HG03045 (cell line): ENCODE data around the gene LOX.

Experiments
- ATAC-seq: cut with Tn5 transposase; IDR thresholded peaks from one replicate; pipeline ENCODE4 v1.9.1; 2021; ENCODE audit warnings: mild to moderate bottlenecking, moderate library complexity; ENCODE audit not compliant: unreplicated experiment

Gene LOX, protein sequence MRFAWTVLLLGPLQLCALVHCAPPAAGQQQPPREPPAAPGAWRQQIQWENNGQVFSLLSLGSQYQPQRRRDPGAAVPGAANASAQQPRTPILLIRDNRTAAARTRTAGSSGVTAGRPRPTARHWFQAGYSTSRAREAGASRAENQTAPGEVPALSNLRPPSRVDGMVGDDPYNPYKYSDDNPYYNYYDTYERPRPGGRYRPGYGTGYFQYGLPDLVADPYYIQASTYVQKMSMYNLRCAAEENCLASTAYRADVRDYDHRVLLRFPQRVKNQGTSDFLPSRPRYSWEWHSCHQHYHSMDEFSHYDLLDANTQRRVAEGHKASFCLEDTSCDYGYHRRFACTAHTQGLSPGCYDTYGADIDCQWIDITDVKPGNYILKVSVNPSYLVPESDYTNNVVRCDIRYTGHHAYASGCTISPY

DNA sequence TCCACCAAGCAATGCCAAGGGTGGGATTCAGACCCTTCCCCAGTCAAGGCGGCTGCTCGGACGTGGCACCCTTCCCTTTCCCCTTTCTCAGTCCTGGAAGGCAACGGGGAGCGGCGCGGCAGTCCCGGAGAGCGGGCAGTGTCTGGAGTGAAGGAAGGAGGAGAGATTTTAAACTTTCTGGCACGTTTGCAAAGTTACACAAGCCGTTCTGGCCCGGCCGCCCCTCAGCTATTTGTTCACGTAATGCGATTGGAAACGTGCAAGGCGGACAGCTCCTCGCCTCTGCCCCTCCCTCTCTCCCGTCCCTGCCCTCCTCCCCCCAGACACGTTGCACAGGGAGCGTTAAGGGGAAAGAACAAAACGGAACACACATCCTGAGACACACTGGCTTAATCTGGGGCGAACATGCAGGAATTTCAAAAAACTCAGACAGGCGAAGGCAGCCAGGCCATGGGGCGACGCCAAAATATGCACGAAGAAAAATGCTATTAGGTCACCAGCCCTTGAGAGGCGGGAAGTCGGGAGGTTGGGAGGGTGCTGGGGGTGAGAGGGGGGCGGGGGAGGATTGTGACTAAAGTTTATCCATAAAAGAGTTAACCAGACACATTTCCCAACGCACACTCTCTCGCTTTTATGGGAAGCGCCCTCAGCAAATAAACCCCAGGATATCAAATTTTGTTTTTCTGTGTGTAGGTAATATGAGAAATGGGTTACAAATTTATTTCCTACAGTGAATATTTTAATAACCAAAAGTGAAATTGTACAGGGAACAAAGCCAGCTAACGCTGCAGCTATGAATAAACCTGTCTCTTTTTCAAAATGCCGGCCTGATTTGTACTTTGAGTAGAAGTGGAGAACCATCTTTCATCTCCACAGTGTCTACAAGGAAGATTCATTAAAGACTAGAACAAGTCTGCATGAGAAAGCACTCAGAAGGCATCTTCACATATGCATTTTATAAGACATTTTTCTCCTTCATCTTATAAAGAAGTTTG is at the start of gene LOX:
TSS of gene LOX (minus strand) at position 144 of the 995 bp plus-strand sequence. CDS start 274 bp downstream, outside the sequence.
- ATAC-seq: no peak

DNA sequence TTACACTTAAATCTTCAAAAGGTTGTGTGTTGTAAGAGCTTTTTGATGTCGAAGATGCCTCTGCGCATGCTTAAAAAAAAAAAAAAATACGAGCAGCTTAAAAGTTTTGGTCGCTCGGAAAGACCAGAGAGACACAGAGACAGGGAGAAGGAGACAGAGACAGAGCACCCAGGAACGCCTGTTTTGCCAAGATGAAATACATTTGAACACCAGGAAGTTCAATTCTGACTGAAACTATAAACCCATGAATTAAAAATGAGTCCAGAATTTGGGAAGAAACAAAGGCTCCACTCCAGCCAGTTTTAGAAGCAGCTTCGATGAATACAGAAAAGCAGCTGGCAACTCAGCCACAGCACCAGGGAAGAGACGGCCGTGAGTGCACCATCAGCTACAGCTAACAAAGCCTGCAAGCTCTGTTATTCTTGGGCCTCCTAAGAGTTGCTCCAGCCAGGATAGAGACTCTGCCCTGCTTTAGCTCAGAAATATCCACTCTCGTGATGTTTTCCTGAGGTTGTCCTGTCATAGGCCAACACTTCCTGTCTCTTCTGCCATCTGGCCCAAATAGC is 48.8 kb upstream of the LOX start:
- ATAC-seq: no peak

DNA sequence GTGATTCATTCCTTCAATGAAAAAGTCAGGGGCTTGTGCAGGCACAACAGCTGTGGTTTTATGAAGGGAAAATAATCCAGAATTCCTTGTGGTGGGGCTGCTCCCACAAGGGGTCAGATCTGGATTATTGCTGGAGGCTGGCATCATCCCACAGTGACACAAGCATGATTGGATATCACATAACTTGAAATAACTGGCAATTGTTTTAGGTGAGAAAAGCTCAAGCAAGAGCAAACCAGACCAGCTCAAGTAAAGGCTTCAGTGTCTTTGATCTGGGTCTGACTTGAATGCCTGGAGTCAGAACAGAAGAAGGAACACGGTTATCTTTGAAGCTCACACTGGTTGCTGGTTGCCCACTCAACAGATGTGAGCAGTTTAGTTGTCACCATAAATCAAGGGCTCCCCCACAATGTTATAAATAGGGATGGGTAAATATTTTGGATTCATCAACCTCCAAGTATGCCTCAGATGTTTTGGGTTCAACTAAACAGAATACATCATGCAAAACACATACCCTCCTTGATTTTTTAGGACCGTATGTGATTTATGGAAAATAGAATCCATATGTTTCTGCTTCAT is 48.2 kb upstream of the LOX start:
- no peak for ATAC-seq

DNA sequence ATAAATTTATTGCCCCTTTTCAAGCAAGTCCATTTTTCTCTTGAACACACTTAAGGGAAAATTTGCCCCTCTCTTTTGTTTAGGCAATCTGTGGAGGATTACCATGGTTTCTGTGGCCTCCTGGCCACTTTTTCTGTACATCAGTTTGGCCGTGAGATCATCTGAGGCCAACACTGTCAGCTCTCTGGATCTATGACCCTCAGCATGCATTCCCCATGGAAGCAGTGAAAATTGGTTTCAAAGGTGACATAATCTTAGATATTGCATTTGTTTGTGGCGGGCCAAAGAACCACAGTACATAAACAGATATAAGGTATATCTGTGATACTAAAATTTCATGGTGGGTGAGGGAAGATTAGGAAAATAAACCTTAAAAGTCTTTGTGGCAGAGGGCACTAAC is 46.7 kb upstream of the LOX start:
- ATAC-seq: no peak

DNA sequence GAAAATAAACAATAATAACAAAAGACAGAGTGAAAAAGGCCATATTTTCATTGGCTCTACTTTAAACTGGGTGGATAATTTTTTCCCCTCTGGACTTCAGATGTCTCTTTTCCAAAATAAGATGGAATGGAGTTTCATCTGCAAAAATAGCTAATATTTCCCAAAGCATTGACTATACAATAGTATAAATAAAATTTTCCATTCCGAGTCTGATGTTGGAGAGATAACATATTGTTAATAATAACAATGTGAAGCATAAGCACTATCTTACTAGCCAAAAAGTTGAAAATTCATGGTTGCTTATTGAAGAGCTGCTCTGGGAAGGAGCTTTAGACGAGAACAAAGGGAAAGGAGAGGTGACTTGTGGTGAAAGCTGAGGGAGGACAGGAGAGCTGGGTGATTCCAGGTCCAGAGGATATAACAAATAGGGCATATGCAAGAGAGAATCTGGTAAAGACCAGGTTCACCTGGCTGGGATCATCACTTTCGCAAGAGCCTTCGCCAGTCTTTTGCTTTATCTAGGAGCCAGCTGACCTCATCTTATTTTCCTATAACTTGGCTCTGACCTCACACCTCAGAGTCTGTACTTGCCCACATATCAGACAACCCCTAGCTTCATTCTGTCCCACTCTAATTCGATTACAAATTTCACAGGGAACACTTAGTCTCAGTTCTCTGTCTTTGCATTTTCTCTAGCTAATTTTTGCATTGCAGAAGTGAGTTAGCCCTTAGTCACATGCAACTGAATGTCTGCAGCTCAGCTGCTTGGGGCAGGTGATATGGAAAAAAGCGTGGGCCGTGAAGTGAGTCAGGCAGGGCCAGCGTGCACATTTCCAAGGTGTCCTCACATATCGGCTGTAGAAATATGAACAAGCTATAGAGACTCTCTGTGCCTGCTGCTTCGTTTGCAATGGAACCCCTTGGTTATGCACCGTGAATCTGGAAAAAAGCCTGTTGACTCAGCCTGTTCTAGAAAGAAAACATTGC is 43.7 kb upstream of the LOX start:
- no peak for ATAC-seq

DNA sequence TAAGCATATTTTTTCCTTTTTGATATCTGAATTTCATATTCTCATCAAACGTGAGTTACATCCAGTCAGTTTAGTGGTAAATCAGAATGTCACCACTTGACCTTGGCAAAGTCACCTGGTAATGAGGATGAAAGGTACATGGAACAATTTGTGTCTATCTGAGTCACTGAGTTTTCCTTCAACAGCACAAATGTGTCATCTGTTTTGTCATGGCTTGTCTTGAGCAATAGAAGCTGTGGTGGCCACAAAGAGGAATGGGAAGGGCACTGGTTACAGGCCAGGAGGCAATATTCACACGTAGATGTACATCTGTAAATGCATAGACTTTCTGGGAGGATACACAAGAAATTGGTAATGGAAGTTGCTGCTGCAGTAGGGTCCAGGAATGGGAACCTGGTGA is 42.9 kb upstream of the LOX start:
- no peak for ATAC-seq

DNA sequence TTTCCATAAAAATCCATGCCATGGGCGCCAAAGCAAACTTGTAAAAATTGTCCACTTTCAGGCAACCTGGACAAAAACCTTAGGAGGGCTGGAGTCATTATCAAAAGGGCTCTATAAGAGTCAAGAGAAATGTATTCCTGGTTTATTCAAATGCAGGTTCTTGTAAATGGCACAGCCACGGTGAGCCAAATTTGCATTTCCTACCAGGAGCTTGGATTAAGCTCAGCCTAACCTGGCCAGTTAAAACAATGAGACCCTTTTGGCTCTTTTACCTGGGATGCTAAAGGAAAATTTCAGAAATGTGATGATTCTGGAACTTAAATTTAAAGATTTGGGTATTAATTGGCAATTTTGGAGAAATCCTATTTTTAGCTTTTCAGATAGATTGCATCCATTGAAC is 42.4 kb upstream of the LOX start:
- ATAC-seq: no peak

DNA sequence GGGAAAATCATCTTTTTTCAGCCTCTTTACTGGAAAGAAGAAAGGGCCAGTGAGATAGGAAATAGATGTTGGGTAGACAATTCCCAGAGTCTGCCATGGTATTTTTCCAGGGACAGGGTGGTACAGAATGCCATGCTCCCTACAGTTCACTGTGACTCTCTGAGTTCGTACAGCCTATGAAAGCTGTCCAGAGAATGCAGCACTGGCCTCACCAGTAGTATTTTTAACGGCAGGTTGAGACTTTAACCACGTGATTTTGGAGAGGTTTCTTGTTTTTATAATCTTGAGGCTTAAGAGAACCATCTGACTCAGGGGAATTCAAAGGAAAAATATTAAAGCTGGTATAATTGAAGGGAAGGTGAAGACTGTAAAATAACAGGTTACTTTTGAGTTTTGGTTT is 41.1 kb upstream of the LOX start:
- ATAC-seq: no peak

DNA sequence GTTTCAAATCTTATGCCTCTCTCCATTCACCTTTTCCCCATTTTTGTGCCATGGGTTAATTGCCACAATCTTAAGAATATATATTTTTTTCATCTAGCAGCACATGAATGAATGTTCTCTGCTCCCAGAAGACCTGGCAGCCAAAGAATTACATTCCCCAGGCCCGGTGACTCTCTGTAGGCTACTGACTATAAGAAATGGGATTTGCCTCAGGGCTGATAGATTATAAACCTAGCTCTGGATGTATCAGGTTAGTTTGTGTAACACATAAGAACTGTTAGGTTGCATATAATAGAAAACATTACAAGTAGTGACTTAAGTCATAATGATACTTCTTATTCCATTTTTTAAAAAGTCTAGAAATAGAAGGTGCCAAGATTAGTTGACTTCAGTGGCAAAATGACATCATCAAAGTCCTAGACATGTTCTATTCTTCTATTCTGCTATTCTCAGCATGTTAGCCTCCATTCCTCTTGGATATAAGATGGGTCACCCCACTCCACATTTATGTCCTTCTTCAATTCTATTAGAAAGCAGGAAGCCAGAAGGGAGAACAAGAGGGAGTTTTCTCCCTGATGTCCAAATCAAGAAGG is 40.4 kb upstream of the LOX start:
- no peak for ATAC-seq

DNA sequence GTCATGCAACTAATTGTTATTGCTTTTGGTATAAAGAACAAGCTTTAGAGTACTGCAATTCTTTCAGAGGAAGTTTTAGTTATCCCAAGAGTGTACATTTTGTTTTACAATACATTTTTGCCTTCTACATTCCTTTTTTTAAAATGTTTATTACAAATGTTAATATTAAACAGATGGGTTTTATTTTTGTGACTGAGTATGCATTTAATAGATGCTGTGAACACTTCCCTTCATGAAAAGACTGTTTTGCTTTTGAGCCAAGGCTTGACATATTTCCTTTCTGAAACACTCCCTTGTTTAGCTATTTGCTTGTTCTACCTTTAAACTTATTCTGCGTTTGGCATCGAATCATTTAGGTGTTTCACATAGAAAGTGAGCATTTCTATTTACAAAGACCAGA is 36.4 kb upstream of the LOX start:
- no peak for ATAC-seq

DNA sequence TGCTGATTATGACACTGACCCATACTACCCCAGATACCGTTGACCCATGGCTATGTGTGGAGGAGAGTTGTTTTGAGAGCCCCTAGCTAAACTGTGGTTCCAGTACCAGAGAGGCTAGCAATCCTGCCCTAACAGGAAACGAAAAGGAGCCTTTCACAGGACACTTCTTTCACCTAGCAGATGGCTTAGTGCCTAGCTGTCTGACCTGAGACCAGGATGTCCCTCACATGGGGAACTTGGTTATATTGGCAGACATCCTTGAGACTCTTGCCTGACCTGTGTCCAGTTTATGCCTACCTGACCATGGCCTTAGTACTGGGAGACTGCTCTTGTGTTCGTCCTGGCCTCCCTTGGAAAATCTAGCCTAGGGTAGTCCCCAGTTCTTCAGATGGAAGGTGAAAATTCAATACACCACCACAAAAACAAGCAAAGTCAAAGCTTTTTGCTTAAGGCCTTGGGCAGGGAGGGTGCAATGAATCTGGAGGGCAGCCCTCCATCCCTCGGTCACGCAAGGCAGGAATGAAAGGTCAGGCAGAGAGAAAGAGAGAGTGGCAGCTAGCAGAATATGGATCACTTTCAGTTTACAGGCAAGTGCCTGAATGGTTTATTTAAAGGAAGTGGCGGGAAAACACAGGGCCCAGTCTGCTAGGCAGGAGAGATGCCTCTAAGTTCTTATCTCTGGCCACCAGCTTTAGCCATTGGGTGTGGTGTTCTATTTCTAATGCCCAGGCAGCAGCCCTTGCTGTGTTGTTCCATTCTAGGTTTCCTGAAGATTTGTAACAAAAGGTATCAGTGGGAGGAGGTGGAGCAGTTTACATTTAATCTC is 34.9 kb upstream of the LOX start:
- ATAC-seq: no peak

DNA sequence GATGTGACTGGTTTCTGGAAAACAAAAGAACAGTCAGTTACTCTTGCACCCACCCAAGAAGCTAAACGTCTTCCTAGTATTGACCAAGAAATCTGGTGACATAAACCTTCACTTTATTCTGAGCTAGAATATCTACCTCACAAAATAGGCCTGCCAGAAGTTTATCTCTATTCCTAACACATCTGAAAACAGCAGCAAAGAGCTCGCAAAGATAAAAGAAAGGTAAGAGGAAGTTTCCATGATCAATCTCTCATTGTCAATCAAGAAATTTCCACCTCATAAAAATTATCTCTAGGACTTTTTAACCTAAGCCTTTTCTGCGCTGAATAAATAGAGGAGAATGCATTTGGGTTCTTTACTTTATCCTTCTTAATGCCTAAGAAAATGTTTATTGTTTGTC is 34.0 kb upstream of the LOX start:
- no peak for ATAC-seq

DNA sequence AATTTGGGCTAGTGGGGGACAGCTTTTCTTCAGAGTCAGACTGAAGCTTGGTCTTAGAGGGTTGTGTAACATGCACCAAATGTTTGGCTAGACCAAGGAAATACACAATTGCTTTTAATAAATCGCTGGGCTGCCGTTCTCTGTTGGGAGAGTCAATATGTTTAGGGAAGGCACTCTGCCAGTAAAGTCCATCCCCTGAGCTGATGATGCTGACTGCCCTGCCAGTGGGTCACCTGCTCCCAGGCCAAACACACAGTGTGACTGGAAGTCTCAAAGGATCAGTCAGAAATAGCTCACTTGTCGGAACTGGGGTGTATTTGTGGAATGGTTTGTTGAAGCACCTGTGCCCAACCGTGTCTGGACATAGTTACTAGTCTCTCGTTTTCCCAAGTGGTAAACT is 33.4 kb upstream of the LOX start:
- no peak for ATAC-seq

DNA sequence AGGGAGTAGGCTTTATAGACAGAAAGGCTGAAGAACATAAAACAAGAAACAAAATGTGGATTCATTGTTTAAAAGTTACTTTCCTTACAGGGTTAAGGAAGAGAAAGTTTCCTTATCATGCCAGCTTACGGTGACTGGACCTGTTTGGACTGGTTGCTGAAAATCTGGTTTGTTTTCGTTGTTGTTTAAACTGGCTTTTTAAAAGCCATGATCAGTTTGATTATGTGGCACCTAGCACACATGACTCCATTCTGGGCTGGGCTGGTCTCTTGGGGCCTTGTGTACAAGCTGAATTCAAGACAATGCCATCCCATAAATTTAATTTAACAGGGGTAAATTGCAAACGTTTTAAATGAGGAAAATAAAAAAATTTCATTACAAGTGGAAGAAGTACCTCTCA is 32.9 kb upstream of the LOX start:
- ATAC-seq: no peak

DNA sequence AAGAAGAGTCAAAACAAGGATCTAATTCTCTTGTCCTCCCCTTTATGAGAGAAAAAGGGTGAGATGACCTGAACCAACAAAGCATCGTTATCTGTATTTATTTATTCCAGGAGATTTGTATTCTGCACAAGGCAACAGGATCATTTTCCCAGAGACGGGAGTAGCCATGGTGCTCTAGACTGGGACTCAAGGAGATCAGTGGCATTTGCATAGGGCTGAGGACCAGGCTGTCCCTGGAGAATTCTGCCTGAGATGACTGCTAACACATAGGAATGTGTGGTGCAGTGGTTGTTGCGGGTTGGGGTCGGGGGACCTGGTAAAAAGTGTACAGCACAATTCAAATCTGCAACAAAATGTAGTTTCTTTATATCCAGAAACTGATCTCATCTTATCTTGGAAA is 29.0 kb upstream of the LOX start:
- no peak for ATAC-seq

DNA sequence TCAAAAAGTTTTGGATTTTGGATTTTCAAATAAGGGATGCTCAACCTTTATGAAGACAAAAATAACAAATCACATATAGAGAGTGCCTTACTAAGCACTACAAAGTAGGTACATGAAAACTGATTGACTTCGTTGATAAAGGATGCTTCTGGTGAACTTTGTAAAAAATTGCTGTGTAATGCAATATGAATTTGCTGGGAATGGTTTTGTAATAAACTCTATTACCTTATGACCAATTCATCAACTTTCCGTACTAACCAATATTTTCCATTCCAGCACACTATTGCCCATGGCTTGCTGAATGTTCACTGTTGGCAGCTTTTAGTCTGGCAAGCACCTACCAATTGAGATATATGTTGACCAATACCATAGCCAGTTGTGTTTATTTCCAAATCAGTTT is 27.9 kb upstream of the LOX start:
- ATAC-seq: no peak

DNA sequence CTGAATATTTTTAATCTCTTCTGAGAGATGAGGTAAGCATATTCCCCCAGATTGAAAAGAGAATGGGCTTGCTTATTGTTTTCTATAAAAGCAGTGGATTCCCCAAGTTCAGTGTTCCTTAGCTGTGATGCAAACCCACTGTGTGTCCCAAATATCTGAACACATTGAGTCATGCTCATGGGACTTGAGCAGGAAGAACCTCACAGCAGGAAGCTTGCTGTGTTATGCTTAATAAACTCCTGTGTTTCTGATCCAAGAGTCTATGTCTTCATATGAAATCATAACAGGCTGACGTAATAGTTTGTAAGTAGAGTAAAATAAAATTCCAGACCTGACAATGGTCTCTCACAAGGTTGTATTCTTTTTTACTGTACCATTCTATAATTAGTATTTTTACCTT is 24.8 kb upstream of the LOX start:
- no peak for ATAC-seq

DNA sequence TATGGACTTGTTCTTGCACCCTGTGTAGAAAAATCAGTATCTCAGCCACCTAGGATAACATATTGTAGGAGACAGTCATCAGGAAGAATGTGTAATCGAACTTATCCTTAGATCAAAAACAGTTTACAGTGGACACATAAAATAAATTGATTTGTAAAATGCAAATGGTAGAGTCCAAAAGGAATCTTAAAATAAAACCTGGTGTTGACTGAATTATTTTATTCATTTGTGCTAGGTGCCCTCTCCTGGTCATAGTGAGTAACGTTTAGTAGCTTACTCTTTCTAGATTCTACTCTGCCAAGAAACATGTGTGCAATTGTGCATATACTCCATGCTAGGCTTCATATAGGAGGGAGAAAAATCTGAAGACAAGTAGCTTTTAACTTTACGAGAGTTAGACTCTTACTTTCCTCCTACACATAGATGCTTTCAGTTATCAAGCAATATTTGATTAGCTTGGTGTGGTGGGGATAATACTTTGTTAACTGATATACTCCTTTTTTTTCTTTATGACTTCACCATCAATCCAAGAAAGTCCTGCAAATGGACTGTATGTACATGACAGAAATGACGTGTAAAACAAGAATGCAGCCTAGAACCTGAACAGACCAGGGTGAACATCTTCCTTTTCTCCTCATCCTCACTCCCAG is 23.7 kb upstream of the LOX start:
- ATAC-seq: no peak
